Left colon (tissue), 2 donors: ENCODE data around the gene EPS8. TPM values are rescaled to one million over a fixed set of nuclear protein-coding genes. Genes with fewer than 3 reads are reported as not detected.

Experiments used
- ATAC-seq: fragments of 200-7000 bp; cut with Tn5 transposase; one replicate; pipeline ENCODE4 v1.9.1; 2020; ENCODE audit warnings: mild to moderate bottlenecking, moderate library complexity
- DNase-seq, 2 donors: peaks; one replicate each; pipeline ENCODE4 v3.0.0-alpha.2; 2020
- intact Hi-C, 2 donors: fragments of 100-400 bp; cut with DNase I in 1 of 2; cut with micrococcal nuclease in 1 of 2; formaldehyde crosslinking; loops; one replicate each; pipeline versions ENCODE4 v1.11.2 to v1.14.0; 2022; cut with DNase I, micrococcal nuclease
- total RNA-seq, 2 donors: library from RNA; stranded (reverse); fragmentation: NEBNext Ultra II Directional; extraction: Animal tissue kit (Norgen Biotek cat#: 25700); gene quantifications; one replicate each; pipeline ENCODE4 v1.2.1, GENCODE V29; 2021
- donor health status: DM: no; HTN: no; CAD: no.
- donor health status: DM: yes; HTN: yes; CAD: no.

The EPS8 gene
- total RNA-seq, 2 donors from 2014 or later, result 121 to 183 TPM

DNA sequence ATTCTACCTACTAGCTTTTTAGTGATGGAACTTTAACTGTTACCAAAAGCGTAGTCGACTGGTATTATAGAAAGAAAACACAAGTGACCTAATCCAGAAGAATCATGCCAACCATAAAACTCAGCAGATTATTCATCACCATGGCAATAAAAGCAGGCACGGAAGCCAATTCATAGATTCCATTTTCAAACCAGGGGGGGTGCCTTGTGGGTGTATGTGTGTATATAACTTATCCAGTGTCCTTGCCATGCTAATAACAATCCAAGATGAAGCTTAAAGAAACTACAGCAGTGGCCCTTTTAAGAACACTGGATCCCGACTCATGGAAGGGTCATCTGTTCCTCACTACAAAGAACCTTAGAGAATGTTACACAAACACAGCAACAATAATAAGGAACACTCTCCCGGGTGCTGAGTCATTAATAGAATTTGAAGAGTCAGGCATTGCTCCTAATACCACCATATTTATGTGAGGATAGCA, 61.0 kb downstream of the EPS8 start:
- ATAC-seq (peak; percentile 74), DNase-seq (no peak)
- intact Hi-C loops, result no loop called here

- no peak for ATAC-seq
- DNase-seq, result no peak
- intact Hi-C loops, result no loop called here
These were observed 62.4 kb downstream of the EPS8 start for GRCh38 chr12:15726878-15727150.

DNA sequence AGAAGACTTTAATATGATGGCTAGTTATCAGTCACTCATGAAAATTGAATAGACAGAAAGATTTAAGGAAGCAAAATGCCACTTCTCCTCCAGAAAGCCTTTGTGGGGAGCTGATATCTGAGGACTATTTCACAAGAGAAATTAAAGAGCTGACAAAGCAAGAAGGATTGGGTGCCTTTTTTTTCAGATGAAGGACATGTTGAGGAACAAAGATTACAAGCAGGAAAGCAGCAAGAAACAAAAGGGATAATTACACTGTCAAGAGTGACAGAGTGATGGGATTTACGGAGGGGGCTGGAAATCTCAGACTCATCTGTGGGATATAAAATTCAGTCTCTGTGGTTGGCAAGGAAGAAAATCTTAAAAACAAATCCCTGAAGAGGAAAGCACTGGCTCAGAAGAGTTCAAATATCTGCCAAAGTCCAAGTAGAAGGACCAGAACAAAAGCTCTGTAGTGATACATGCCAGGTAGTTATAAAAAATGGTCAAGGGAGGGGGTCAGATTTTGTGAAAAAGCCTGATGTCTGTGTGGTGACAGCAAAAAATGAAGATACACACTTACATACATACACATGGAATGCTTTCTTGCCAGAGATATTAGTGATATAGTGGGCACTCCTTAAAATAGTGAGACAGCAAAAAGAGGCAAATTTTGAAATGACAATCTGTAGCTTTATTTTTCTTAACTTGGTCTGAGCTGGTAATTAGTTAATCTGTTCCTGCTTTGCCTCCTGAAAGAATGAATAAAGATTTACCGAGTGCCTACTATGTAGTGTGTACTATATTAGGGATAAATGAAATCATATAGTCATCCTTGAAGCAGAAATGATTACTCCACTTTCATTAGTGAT, 62.9 kb downstream of the EPS8 start:
- DNase-seq (no peak), ATAC-seq (peak; percentile 27)
- intact Hi-C loops, result no loop called here

DNA sequence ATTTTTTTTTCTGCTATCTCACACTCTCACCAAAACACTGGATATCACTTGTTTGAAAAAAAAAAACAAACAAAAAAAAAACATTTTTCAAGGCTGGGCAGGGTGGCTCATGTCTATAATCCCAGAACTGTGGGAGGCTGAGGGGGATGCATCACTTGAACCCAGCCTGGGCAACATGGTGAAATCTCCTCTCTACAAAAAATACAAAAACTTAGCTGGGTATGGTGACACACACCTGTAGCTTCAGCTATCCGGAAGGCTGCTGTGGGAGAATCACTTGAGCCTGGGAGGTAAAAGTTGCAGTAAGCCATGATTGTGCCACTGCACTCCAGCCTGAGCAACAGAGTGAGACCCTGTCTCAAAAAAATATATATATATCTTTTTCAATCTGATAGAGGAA, 66.2 kb downstream of the EPS8 start:
- no peak for DNase-seq
- intact Hi-C loops, result no loop called here
- no peak for ATAC-seq

GRCh38 chr12:15721316-15722115, 67.7 kb downstream of the EPS8 start:
- intact Hi-C loops, result no loop called here
- DNase-seq (no peak), ATAC-seq (no peak)

- ATAC-seq (peak; percentile 13), DNase-seq (no peak)
- intact Hi-C loops, result no loop called here
These were observed 68.9 kb downstream of the EPS8 start for GRCh38 chr12:15720295-15720694.

GRCh38 chr12:15719230-15719629, 70.0 kb downstream of the EPS8 start:
- ATAC-seq (peak; percentile 75), DNase-seq (no peak)
- intact Hi-C loops, result no loop called here

DNA sequence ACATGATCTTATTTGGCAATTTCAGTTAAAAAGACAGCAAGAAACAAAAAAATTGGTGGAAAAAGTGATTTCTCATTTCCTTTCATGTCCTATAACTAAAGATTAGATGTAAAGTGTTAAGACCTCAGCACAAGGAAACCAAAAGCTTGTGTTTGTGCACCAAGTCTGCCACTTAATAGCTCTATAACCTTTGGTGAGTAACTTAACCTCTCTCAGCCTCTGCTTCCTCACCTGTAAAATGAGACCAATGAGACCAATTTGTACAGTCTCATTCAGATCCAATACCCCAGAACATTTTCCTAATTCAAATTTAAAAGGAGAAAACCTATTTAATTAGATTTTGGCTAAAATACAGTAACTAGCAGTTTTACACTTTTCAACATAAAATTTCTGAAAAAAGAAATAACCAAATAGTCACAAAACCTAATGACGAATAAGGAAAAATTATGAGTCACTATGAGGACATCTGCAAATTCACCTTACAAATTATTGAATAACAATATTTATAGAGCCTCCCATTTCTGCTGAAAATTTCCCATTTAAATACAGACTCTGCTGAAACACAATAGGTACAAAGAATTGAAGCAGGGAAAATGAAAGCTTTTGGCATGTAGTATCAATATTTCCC, 71.1 kb downstream of the EPS8 start:
- intact Hi-C loops, result no loop called here

DNA sequence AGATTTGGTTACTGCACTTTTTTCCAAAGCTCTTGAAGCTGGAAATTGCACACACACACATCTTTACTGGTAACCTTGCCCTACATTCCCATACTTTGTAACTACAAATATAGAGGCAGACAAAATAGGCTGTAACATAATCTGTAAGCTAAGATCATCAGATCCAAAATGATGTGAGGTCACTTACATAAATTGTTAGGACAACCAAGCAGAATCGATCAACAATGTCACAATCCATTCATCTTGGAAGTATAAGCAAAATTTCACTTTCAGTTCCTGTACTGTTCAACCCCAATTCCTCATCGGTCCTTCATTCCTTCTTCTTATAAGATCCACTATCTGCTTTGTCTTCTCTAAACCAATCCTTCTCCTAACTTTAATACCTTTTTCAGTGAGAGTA, 72.6 kb downstream of the EPS8 start:
- ATAC-seq (no peak), DNase-seq (no peak)
- intact Hi-C loops, result no loop called here

More for the DNA sequence above, 71.1 kb downstream of the EPS8 start:
- DNase-seq (no peak), ATAC-seq (no peak)

GRCh38 chr12:15714256-15714655, 74.9 kb downstream of the EPS8 start:
- no peak for ATAC-seq
- no peak for DNase-seq
- intact Hi-C loops, result no loop called here

- peak; percentile 88 for ATAC-seq
- intact Hi-C loops, result no loop called here
- DNase-seq, result peak; percentile 80 to 82
These were observed 76.1 kb downstream of the EPS8 start for GRCh38 chr12:15712823-15713660.

DNA sequence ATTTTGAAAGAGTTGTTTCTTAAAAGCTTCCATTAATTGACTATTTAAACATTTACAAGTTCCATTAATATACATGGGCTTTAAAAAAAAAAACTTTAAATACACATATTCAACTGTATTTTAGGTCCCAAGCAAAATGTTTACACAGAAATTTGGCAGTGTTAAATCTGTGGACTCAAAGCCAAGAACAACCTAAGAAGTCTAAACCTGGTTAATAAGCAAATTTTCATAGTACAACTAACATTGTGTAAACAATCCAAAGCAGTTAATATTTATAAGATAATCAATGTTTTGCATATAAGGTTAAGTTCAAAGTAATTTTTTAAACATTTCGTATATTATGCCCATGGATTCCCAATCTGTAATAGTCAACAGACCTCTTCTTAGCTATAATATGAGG, 77.0 kb downstream of the EPS8 start:
- no peak for ATAC-seq

GRCh38 chr12:15710860-15711510, 78.2 kb downstream of the EPS8 start:
- intact Hi-C loops, result no loop called here
- no peak for DNase-seq
- ATAC-seq, result peak; percentile 50

More for the DNA sequence above, 77.0 kb downstream of the EPS8 start:
- DNase-seq, result no peak
- intact Hi-C loops, result no loop called here

GRCh38 chr12:15709551-15709950, 79.6 kb downstream of the EPS8 start:
- intact Hi-C loops, result no loop called here

GRCh38 chr12:15708396-15709076, 80.7 kb downstream of the EPS8 start:
- DNase-seq (no peak), ATAC-seq (no peak)
- intact Hi-C loops, result no loop called here

More at GRCh38 chr12:15709551-15709950, 79.6 kb downstream of the EPS8 start:
- DNase-seq, result no peak
- ATAC-seq, result no peak

DNA sequence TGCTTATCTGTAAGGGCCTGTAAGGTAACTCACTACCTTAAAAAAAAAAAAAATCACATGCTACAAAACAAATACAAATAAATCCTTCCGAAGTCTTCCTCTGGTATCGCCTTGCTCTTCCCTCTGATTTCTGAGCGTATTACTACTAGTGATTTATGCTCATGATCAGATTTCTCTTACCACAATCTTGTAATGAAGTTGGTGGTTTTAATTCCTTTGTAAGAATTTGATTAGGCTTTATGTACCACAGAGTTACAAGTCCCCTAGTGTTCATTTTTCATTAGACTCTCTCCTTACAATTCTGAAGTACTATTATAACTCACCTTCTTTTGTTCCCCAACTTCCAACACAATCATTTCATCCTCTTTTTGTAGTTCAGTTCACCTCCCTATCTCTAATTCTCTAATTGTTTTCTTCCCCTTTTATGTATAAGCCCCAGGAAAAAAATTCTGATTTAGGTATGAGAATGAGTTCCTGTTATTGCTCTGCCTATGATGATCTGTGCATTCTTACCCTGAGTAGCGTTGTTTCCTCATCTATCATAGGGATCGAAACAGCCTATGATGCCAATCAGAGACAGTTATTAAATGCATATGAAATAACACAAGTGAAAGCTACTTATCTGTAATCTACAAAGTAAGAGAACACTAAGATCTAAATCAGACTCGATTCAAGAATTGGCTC, 81.5 kb downstream of the EPS8 start:
- DNase-seq (no peak), ATAC-seq (no peak)
- intact Hi-C loops, result no loop called here

GRCh38 chr12:15706010-15706676, 83.0 kb downstream of the EPS8 start:
- DNase-seq, result peak; percentile 85 to 94
- peak; percentile 97 for ATAC-seq
- intact Hi-C loops, result no loop called here
